Ovary (tissue), 3 donors: ENCODE results near the gene RACGAP1.

Experiments used
- CTCF ChIP-seq, 3 donors: fragments of 450-650 bp in 2 of 3; fragments of 200-600 bp in 1 of 3; IDR thresholded peaks; one replicate each; pipeline versions ENCODE4 v1.5.1 to v1.8.0; 2016 to 2022; ENCODE audit warnings: antibody characterized with exemption in 3 of 3, mild to moderate bottlenecking in 1 of 3
- EP300 ChIP-seq: sonication (generic); formaldehyde crosslinking; IDR thresholded peaks from one replicate; pipeline ENCODE4 v1.6.1; 2017; ENCODE audit warnings: antibody characterized with exemption
- POLR2A ChIP-seq: fragments of 450-650 bp; IDR thresholded peaks from one replicate; pipeline ENCODE4 v1.6.1; 2017; ENCODE audit warnings: antibody characterized with exemption, mild to moderate bottlenecking, moderate library complexity
- donor health status: DM: no; HTN: no; CAD: no.

GRCh38 chr12:50072198-50072907 is 47.1 kb upstream of the RACGAP1 start:
- TF ChIP-seq POLR2A (no peak), CTCF (IDR thresholded peaks at IDR 0.05) (no peak), EP300 (no peak)
